Measurements from ENCODE around the gene DCLK1.
A peak's percentile ranks its signal among the peaks of the same experiment; 100 is the strongest.

DCLK1 gene

GRCh38 chr13:35856084-35856483, 275.1 kb downstream of the DCLK1 start:
- no peak for DNase-seq

- DNase-seq, result peak; percentile 53
These were observed 275.6 kb downstream of the DCLK1 start for GRCh38 chr13:35855531-35856019.

GRCh38 chr13:35854286-35854685, 276.9 kb downstream of the DCLK1 start:
- no peak for DNase-seq

- DNase-seq, result no peak
These were observed 279.3 kb downstream of the DCLK1 start for GRCh38 chr13:35851881-35852280.

- DNase-seq, result no peak
These were observed 279.8 kb downstream of the DCLK1 start for GRCh38 chr13:35851356-35851755.

- no peak for DNase-seq
These were observed 280.6 kb downstream of the DCLK1 start for GRCh38 chr13:35850569-35850968.

- no peak for DNase-seq
These were observed 281.9 kb downstream of the DCLK1 start for GRCh38 chr13:35849256-35849644.

- DNase-seq, result no peak
These were observed 282.6 kb downstream of the DCLK1 start for GRCh38 chr13:35848336-35849255.

- DNase-seq, result no peak
These were observed 287.9 kb downstream of the DCLK1 start for GRCh38 chr13:35843272-35843671.

GRCh38 chr13:35841060-35841521, 290.1 kb downstream of the DCLK1 start:
- no peak for DNase-seq

- no peak for DNase-seq
These were observed 291.4 kb downstream of the DCLK1 start for GRCh38 chr13:35839806-35840205.

- DNase-seq, result peak; percentile 94
These were observed 292.8 kb downstream of the DCLK1 start for GRCh38 chr13:35838356-35838755.

GRCh38 chr13:35836446-35836845, 294.7 kb downstream of the DCLK1 start:
- peak; percentile 23 for DNase-seq

GRCh38 chr13:35835989-35836388, 295.2 kb downstream of the DCLK1 start:
- no peak for DNase-seq

GRCh38 chr13:35833608-35834275, 297.4 kb downstream of the DCLK1 start:
- no peak for DNase-seq

- DNase-seq, result no peak
These were observed 298.2 kb downstream of the DCLK1 start for GRCh38 chr13:35833031-35833430.

GRCh38 chr13:35832551-35832950, 298.6 kb downstream of the DCLK1 start:
- DNase-seq, result peak; percentile 36

- no peak for DNase-seq
These were observed 300.2 kb downstream of the DCLK1 start for GRCh38 chr13:35830850-35831450.

GRCh38 chr13:35826626-35827254, 304.4 kb downstream of the DCLK1 start:
- DNase-seq, result no peak

GRCh38 chr13:35824825-35825224, 306.4 kb downstream of the DCLK1 start:
- no peak for DNase-seq

- DNase-seq, result no peak
These were observed 306.8 kb downstream of the DCLK1 start for GRCh38 chr13:35824395-35824794.

- DNase-seq, result no peak
These were observed 308.5 kb downstream of the DCLK1 start for GRCh38 chr13:35822666-35823065.

GRCh38 chr13:35818633-35819067, 312.5 kb downstream of the DCLK1 start:
- peak; percentile 55 for DNase-seq

All from fibroblast of skin of right biceps (primary cell).